ENCODE measurements around the gene MINK1.
"Not testable (repeated sequence)": the region's sequence is repeated elsewhere in the genome, so short reads cannot be mapped to it uniquely, and the experiment has no call there.

The MINK1 gene

GRCh38 chr17:4811471-4811870 lies 21.7 kb upstream of the MINK1 start:
- no peak for DNase-seq (ENCODE audit: low read depth, low spot score)

GRCh38 chr17:4812690-4813089 lies 20.4 kb upstream of the MINK1 start:
- DNase-seq (ENCODE audit: low read depth, low spot score): no peak

- DNase-seq (ENCODE audit: low read depth, low spot score): no peak
Measured at GRCh38 chr17:4815043-4815675, 18.0 kb upstream of the MINK1 start.

- no peak for DNase-seq (ENCODE audit: low read depth, low spot score)
Measured at GRCh38 chr17:4816826-4817225, 16.3 kb upstream of the MINK1 start.

GRCh38 chr17:4818276-4818675 lies 14.9 kb upstream of the MINK1 start:
- no peak for DNase-seq (ENCODE audit: low read depth, low spot score)

- DNase-seq (ENCODE audit: low read depth, low spot score): no peak
Measured at GRCh38 chr17:4822835-4823234, 10.3 kb upstream of the MINK1 start.

GRCh38 chr17:4823373-4824089 lies 9.6 kb upstream of the MINK1 start:
- no peak for DNase-seq (ENCODE audit: low read depth, low spot score)

- no peak for DNase-seq (ENCODE audit: low read depth, low spot score)
Measured at GRCh38 chr17:4827399-4827798, 5.7 kb upstream of the MINK1 start.

- not testable (repeated sequence) for DNase-seq (ENCODE audit: low read depth, low spot score)
Measured at GRCh38 chr17:4832829-4833177, 337 bp upstream of the MINK1 start.

GRCh38 chr17:4833941-4834680 lies 971 bp downstream of the MINK1 start:
- DNase-seq (ENCODE audit: low read depth, low spot score): no peak

- no peak for DNase-seq (ENCODE audit: low read depth, low spot score)
Measured at GRCh38 chr17:4834681-4835020, 1.5 kb downstream of the MINK1 start.

- DNase-seq (ENCODE audit: low read depth, low spot score): no peak
Measured at GRCh38 chr17:4836221-4836620, 3.1 kb downstream of the MINK1 start.

GRCh38 chr17:4837471-4838308 lies 4.5 kb downstream of the MINK1 start:
- no peak for DNase-seq (ENCODE audit: low read depth, low spot score)

- no peak for DNase-seq (ENCODE audit: low read depth, low spot score)
Measured at GRCh38 chr17:4838309-4838785, 5.2 kb downstream of the MINK1 start.

- no peak for DNase-seq (ENCODE audit: low read depth, low spot score)
Measured at GRCh38 chr17:4839221-4839620, 6.1 kb downstream of the MINK1 start.

- DNase-seq (ENCODE audit: low read depth, low spot score): no peak
Measured at GRCh38 chr17:4839965-4840892, 7.1 kb downstream of the MINK1 start.

GRCh38 chr17:4840893-4841242 lies 7.7 kb downstream of the MINK1 start:
- no peak for DNase-seq (ENCODE audit: low read depth, low spot score)

- DNase-seq (ENCODE audit: low read depth, low spot score): no peak
Measured at GRCh38 chr17:4842376-4842775, 9.2 kb downstream of the MINK1 start.

- DNase-seq (ENCODE audit: low read depth, low spot score): no peak
Measured at GRCh38 chr17:4843321-4844000, 10.3 kb downstream of the MINK1 start.

GRCh38 chr17:4845118-4845517 lies 12.0 kb downstream of the MINK1 start:
- DNase-seq (ENCODE audit: low read depth, low spot score): no peak
